Measurements from ENCODE around the gene GLG1.
"Not testable (repeated sequence)": the region's sequence is repeated elsewhere in the genome, so short reads cannot be mapped to it uniquely, and the experiment has no call there.

GLG1 gene

GRCh38 chr16:74524117-74524516, 82.8 kb downstream of the GLG1 start:
- DNase-seq, result no peak

- DNase-seq, result not testable (repeated sequence)
Measured at GRCh38 chr16:74523706-74524105, 83.2 kb downstream of the GLG1 start.

DNA sequence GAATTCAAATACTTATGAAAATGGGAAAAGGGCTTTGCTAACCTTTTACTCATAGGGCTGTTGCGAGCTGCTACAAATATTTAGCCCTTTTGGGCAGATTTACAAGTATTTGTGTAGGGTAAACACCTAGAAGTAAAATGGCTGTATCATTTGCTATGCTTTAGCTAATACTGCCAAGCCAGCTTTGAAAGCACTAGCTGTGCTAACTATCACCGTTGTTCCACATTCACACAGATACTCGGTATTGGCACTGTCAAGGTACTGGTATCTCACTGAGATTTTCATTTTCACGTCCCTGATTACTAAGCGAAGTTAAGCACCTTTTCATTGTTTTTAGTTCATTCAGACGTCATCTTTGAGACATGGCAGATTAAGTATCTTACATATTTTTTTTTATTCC, 84.8 kb downstream of the GLG1 start:
- no peak for DNase-seq

GRCh38 chr16:74521691-74522090, 85.2 kb downstream of the GLG1 start:
- DNase-seq, result no peak

DNA sequence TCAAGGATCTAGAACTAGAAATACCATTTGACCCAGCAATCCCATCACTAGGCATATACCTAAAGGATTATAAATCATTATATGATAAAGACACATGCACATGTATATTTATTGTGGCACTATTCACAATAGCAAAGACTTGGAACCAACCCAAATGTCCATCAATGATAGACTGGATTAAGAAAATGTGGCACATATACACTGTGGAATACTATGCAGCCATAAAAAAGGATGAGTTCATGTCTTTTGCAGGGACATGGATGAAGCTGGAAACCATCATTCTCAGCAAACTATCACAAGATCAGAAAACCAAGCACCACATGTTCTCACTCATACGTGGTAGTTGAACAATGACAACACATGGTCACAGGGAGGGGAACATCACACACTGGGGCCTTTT, 88.0 kb downstream of the GLG1 start:
- not testable (repeated sequence) for DNase-seq

DNA sequence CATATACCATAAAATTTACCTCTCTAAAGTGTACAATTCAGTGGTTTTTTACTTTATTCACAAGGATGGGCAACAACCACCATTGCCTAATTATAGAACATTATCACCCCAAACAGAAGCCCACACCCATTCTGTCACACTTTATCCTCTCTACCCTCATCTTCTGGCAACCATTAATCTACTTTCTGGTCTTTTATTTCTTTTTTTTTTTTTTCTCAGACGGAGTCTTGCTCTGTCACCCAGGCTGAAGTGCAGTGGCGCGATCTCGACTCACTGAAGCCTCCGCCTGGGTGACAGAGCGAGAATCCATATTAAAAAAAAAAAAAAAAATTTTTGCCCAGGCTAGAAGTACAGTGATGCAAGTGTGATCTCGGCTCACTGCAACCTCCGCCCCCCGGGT, 95.0 kb downstream of the GLG1 start:
- no peak for DNase-seq

GRCh38 chr16:74505011-74505410, 101.9 kb downstream of the GLG1 start:
- DNase-seq, result no peak

DNA sequence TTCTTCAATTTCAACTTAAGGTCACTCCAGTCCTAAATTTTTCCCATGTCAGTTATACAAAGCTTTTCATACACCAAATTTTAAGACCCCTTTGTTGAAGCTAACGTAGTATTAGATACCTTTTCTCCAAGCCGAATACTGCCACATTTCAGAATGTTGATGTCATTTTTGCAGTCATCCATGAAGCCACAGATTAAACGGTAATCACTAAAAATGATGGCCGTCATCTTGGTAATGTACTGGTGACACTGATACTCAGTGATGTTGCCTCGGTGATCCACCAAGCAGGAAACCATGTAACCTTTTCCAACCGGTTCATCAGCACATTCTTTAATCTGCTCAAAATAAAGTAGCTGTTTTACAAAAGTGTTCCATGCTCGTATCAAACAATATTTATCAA, 103.5 kb downstream of the GLG1 start:
- DNase-seq, result no peak

- DNase-seq, result no peak
Measured at GRCh38 chr16:74501484-74502478, 105.1 kb downstream of the GLG1 start.

DNA sequence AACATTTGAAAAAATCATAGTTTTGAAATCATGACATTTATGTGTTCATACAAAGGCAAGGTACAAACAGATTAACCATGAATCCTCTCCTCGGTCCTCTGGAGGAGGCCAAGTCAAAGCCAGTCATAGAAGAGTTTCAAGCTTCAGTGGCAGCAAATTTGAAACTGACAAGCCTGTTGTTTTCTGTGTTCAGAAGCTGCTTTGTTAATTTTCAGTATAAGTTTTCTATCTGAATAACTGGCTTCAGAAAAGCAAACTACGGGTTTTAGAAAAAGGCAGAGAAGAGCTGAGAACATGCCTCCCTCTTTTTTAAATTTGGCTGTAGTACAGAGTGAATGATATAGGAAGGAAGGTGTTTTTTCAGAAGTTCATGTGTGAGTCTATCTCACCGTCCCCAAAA, 106.0 kb downstream of the GLG1 start:
- no peak for DNase-seq

DNA sequence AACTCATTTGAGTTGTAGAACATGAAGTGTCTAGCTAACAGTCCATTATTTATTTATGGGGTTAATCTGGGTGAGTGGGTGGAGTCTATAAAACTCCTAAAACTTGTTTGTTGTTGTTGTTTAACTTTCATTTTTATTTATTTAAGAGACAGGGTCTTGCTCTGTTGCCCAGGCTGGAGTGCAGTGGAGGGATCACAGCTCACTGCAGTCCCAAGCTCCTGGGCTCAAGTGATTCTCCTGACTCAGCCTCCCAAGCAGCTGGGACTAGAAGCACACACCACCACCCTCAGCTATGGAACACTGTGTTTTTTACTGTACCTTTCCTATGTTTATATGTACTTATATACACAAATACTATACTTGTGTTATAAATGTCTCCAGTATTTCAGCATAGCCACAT, 107.8 kb downstream of the GLG1 start:
- DNase-seq, result no peak

- no peak for DNase-seq
Measured at GRCh38 chr16:74497761-74498160, 109.2 kb downstream of the GLG1 start.

DNA sequence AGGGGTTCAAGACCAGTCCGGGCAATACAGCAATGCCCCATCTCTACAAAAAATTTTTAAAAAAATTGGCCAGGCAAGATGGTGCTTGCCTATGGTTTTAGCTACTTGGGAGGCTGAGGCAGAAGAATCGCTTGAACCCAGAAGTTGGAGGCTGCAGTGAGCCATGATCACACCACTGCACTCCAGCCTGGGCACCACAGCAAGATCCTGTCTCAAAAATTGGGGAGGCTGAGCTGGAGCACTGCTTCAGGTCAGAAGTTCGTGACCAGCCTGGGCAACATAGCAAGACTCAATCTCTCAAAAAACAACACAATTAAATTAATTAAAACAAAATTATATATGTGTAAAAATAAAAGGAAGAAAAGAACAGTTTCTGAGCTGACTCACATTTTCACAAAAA, 110.9 kb downstream of the GLG1 start:
- no peak for DNase-seq

DNA sequence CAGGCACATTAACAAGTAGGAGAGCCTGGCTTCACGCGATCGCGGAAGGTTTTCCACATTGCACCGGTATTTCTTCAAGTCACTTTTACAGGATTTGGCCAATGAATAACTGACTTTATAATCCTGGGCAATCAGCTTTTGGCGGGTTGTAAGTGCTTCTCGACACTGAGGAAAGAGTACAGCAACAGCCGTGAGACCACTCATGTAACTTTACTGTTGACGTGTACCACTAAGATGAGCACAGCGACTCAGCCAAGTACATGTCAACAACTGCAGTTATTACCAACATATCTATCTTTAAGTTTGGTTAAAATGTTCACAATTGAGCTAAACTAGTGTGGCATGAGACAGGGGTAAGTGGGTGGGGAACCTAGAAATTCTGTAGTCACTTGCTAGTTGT, 113.9 kb downstream of the GLG1 start:
- DNase-seq, result no peak

DNA sequence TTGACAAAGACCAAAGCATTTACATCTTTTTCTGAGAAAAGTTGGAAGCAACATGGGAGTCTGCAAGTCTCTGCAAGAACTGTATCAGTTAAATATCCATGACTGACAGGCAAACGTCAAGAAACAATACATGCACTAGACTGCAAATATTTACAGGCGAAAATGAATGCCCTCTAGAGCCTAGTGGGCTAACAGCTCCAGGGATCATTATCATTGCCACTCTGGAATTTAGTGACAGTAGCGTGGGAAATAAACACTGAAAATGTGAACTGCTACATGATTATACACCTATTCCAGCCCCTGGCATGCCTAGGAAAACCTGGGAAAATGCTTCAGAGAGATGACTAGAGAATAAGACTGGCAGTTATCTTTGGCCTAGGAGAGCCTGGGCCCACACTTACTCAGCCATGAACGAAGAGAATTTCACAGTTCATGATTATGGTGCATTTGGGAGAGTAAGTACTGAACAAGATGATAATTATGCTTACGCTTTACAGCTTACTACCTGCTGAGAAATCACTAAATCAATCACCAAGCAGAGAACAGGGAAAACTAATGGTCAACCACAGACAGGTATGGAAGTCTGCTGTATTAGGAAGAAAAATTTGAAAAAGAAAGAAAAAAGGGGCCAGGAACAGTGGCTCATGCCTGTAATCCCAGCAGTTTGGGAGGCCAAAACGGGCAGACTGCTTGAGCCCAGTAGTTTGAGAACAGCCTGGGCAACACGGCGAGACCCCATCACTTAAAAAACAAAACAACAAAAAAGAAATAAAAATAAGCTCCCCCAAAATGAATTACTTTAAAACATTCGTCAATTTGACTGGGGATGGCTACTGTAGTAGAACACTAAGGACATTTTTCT, 119.0 kb downstream of the GLG1 start:
- DNase-seq, result no peak

DNA sequence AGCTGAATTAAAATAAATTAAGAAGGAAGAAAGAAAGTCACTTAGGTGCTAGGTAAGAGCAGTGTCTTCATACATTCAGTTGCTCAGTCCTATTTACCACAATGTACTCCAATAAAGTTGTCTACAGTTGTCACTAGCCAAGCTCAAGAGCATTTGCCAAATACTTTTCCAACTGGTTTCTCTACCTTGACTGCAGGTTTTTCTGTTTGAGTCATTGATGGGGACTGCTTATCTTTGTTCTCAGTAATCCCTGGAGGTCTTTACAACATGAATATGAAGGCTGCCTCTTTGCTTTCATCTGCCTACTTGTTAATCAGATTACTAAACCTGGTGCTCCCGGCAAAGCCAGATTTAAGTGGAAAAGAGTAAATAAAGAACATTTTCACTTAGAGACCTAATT, 121.0 kb downstream of the GLG1 start:
- no peak for DNase-seq

DNA sequence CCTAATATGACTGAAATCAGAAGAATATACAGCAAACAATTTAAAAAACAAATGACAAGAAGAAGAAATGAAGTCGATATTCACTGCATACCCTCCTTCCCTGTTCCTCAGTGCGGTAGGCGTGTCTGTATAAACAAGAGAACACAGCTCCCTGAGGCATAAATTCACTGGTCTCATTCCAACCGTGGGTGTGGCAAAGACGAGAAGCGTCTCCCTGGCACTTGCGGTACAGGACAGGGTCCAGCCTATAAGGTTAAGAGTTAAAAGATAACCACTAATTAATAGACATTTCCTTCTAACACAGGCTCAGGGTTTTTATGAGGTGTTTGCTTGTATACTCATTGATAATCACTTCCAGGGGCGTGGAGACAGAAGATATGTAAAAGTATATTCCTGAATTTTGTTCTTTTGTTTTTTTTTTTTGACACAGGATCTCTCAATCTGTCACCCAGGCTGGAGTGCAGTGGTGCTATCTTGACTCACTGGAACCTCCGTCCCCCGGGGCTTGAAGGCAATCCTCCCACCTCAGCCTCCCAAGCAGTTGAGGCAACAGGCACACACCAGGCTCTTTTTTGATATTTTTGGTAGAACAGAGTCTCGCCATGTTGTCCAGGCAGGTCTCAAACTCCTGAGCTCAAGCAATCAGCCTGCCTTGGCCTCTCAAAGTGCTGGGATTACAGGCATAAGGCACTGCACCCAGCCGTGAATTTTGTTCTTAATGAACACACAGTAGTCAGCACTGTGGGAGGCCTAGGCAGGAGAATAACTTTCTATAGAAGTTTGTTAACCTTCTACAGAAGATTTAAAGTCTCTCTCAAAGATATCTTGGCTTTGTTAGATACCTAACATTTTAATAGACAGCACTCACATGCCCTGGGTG, 126.5 kb downstream of the GLG1 start:
- no peak for DNase-seq

DNA sequence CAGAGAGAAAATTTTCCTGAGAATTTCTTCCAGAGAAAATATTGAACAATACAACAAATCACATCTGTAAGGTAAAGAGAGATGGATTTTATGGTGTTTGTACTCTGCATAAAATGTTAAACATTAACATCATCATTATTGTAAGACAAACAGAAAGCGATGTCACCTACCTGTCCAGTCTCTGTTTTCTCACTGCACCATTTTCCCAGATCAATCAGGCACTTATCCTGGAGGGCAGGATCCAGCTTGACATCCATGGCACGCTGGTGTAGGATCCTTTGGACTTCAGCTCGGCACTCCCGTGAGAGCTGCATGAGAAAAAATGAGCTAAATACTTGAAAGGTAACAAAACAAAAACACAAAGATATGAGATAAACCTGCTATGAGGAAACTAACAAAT, 129.7 kb downstream of the GLG1 start:
- no peak for DNase-seq

GRCh38 chr16:74474416-74474815, 132.5 kb downstream of the GLG1 start:
- no peak for DNase-seq

- no peak for DNase-seq
Measured at GRCh38 chr16:74472540-74472939, 134.4 kb downstream of the GLG1 start.

GRCh38 chr16:74472010-74472409, 134.9 kb downstream of the GLG1 start:
- no peak for DNase-seq

- no peak for DNase-seq
Measured at GRCh38 chr16:74469946-74470478, 136.9 kb downstream of the GLG1 start.
